ENCODE data around the gene MED16. TPM values are rescaled to one million over a fixed set of nuclear protein-coding genes. Genes with fewer than 3 reads are reported as not detected.
A peak's percentile ranks its signal among the peaks of the same experiment; 100 is the strongest.

The MED16 gene
- total and polyA plus RNA-seq, 2 of the 13 experiments (the other 11 are each of a cell fraction or from before 2014, with no cell fraction given), result 13.3 to 14.8 TPM

- TF ChIP-seq ZNF800 (CRISPR knock-in tag; IDR thresholded peaks at IDR 0.05) (peak; percentile 84; the same call in 1 of the 2 replicates), NR0B2 (CRISPR knock-in tag; IDR thresholded peaks at IDR 0.05) (no peak), ZNF121 (CRISPR knock-in tag; IDR thresholded peaks at IDR 0.05) (peak; percentile 31; the same call in 1 of the 2 replicates), HDAC6 (IDR thresholded peaks at IDR 0.05; ENCODE audit: low read depth, low read length) (no peak), ZKSCAN5 (CRISPR knock-in tag; IDR thresholded peaks at IDR 0.05) (no peak), U2AF1 (optimal IDR thresholded peaks at IDR 0.05; ENCODE audit: low read depth, low read length) (no peak), ZNF407 (CRISPR knock-in tag; IDR thresholded peaks at IDR 0.05; ENCODE audit: not compliant biosample characterization) (no peak), TRIM22 (IDR thresholded peaks at IDR 0.05) (no peak), KAT2B (IDR thresholded peaks at IDR 0.05; ENCODE audit: borderline replicate concordance, low read depth, low read length) (no peak), DR1 (CRISPR knock-in tag; IDR thresholded peaks at IDR 0.05) (0 out of 2 replicates have a peak, but pooled peaks have one; percentile 18), TCF12 (IDR thresholded peaks at IDR 0.05) (no peak), TCF12 (CRISPR knock-in tag; IDR thresholded peaks at IDR 0.05) (peak; percentile 24), PATZ1 (CRISPR knock-in tag; IDR thresholded peaks at IDR 0.05) (peak; percentile 92), ZNF768 (CRISPR knock-in tag; IDR thresholded peaks at IDR 0.05) (peak; percentile 72; the same call in 1 of the 2 replicates)
These were observed 24.6 kb upstream of the MED16 start, which contains the start of gene KISS1R (continued) for GRCh38 chr19:917323-918151.
